NOMO-1 treated with DMSO at 0.1 percent for 48 hours (cell line): Measurements from ENCODE around the gene TMEM252.

Experiments
- DNase-seq: peaks from one replicate; lab custom pipeline; 2025; ENCODE audit not compliant: unreplicated experiment; lab: John Stamatoyannopoulos, UW

Gene TMEM252, protein sequence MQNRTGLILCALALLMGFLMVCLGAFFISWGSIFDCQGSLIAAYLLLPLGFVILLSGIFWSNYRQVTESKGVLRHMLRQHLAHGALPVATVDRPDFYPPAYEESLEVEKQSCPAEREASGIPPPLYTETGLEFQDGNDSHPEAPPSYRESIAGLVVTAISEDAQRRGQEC

DNA sequence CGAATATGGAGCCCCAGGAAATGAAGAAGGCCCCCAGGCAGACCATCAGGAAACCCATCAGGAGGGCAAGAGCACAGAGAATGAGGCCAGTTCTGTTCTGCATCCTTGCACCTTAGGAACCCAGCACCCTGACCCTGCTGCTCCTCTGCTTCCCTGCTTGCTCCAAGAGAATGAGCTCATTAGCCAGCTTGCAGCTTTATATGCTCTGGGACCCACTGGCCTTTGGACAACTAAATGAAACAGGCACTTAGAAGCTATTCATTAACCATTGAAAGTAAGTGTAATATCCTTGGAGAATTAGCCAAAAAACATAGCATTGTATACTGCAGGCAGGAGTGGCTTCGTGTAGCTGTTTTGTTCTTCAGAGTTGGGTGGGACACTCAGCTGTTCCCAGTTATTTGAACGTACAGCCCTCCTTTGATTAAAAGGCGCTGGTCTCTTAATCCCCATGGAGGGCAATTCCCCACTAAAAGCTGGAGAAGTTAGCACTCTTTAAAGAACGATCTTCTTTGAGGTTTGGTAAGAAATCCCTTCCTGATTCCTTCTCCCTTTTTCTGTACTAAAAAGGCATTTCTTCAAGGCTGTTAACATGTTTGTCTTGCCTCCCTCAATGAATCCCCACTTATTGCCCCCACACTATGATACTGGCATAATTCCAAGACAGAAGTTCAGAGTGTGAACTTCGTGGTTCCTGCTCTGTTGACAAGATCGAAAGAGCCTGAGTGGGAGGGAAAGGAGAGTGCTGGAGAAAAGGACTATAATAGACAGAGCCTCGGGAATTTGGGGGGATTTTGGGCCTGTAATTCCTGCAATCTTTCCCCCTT lies at the start of gene TMEM252:
TMEM252 (minus strand) TSS at position 172 of the 824 bp plus-strand sequence; CDS start at position 103, 69 bp downstream.
- DNase-seq: no peak

DNA sequence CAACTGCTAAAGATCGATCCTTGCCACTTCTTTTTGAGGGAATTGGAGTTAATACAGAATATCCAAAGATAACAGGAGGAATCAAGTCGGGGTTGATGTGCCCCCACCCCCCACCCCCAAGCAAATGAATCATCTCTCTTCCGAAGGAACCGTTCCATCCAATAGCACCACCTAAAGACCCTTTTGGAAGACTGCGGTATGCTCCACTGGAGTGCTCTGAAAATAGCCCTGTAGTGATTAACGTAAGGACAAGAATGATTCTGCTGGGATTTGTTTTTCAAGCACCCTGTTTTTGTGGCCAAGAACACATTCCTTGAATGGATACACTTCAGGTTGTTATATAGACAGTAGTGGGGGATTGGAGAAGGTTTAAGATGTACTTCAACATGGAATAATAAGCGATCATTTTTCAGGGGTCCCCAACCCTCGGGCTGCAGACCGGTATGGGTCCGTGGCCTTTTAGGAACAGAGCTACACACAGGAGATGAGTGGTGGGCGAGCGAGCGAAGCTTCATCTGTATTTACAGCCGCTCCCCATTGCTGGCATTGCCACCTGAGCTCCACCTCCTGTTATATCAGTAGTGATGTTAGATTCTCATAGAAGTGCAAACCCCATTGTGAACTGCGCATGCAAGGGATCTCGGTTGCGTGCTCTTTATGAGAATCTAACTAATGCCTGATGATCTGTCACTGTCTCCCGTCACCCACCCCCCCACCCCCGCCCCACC lies 44.5 kb upstream of the TMEM252 start:
- no peak for DNase-seq

GRCh38 chr9:68584189-68585033 lies 43.7 kb upstream of the TMEM252 start:
- peak; percentile 47 for DNase-seq

DNA sequence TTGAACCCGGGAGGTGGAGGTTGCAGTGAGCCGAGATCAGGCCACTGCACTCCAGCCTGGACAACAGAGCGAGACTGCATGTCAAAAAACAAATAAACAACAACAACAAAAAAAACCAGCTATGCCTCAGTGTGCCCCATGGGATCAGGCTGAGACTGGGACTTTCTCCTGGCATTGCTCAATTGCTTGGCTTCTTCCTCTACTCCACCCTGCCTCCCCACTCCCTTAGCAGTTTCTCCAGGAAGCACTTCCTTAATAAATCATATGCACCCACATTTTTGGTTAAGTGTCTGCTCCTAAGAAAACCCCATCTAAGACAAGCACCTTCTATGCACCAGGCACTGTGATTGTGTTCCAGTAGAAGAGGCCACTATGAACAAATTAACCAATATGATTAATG lies 41.0 kb upstream of the TMEM252 start:
- no peak for DNase-seq

DNA sequence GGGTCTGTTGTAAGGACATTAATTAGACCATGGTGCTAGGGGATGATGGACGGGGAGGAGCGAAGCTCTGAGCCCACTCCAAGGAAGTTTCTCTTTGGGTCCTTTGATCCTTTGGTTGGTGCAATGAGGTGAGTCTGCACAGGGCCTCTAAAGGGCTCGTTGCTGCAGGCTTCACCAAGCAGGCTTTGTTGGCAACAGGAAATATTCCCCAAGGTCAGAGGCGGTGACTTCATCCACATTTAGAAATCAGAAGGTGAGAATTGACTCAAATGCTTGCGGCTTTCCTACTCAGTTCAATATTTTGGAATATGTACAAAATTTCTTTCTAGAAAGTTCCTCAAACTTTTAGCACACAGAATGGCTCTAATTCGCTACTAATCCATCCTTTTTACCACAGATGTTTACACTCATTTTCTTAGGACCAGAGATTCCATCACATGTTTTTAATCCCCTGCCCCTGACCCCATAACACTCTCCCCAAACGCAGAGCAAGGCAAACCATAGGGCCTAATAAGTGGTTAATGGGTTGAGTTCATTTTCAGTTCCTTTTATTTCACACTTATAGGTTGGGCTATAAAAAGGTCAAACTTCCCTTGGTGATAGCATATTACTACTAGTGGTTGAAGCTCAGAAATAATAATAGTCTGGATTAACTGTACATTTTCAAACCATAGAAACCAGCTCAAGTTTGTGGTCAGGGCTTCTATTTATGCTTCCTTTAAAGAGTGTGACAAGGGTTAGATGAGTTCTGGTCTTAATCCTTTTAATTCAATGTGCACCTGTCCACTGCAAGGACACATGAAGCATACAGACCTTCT lies 37.3 kb upstream of the TMEM252 start:
- peak; percentile 40 for DNase-seq

DNA sequence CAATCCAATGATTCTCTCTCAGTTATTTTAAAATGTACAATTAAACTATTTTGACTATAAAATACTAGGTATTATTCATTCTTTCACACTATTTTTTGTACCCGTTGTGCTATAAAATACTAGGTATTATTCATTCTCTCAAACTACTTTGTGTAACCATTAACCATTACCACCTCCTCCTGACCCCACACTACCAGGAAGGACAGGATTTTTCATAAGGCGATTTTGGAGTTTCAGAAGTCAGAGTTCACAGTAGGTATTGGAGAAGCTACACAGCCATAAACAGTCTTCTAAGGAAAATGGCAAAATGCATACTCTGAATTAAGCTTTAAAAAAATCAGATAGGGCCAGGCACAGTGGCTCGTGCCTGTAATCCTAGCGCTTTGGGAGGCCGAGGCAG lies 35.1 kb upstream of the TMEM252 start:
- DNase-seq: no peak

- no peak for DNase-seq
Observed at GRCh38 chr9:68574150-68574549, 33.5 kb upstream of the TMEM252 start.

DNA sequence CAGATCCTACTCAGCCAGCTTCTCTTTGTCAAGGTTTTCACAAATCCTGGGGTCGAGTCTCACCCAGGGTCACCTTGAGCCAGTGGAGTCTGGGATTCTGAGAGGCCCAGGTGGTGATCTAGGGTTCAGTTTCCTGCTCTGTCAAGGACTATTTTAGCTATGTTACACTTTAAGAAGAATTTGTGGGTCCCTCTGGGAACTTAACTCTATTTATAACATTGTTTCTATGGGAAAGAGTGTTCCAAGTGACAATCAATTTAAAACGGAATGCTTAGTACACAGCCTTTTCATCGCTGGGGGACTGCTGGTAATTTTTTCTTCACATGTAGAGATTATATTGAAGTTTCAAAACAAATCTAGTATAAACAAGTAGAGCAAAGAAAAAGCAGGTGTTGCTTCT lies 26.9 kb upstream of the TMEM252 start:
- DNase-seq: no peak

- no peak for DNase-seq
Observed at GRCh38 chr9:68562461-68562860, 21.8 kb upstream of the TMEM252 start.

DNA sequence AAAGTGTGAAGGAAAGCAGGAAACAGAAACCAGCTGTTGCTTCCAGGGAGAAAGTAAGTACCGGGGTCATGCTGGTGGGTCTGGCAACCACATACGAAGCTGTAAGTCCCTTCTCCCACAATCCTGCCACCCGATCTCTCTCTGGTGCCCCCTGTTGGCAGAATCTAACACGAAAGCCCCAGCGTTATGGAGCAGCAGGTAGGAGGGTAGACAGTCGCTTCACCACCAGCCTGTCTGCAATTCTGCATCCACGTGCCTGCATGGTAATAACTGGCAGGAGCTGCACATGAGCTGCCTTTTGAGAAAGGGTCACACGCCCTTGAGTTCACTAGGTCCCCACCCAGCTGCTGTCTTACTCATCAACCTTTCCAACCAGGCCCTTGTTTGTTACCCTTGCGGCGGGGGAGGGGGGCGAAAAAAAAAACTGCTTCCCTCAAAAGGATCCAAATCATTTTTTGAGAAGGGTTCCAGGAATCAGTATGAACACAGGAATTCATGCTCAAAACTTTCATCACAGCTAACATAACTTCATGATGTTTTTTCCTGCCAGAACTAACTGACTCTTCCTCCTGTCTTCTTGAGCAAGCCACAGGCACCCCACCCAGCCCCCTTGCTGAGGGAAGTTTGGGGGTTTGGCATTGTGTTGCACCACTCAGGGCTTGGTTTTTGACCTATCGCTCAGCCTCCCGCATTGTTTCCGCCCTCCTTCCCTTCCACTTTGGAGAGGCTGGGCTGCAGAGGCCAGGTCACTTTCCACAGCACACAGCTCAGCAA lies 19.6 kb upstream of the TMEM252 start:
- peak; percentile 63 for DNase-seq

GRCh38 chr9:68558545-68558944 lies 17.9 kb upstream of the TMEM252 start:
- DNase-seq: no peak

GRCh38 chr9:68555437-68556150 lies 14.9 kb upstream of the TMEM252 start:
- no peak for DNase-seq

- no peak for DNase-seq
Observed at GRCh38 chr9:68552700-68553476, 12.2 kb upstream of the TMEM252 start.

GRCh38 chr9:68551191-68551590 lies 10.5 kb upstream of the TMEM252 start:
- DNase-seq: peak; percentile 11

- no peak for DNase-seq
Observed at GRCh38 chr9:68548241-68548640, 7.6 kb upstream of the TMEM252 start.

- peak; percentile 11 for DNase-seq
Observed at GRCh38 chr9:68547417-68547816, 6.7 kb upstream of the TMEM252 start.

- DNase-seq: peak; percentile 78
Observed at GRCh38 chr9:68546596-68547390, 6.1 kb upstream of the TMEM252 start.
